ENCODE measurements around the gene NBAS. TPM values are rescaled to one million over a fixed set of nuclear protein-coding genes. Genes with fewer than 3 reads are reported as not detected.

Gene NBAS
- total RNA-seq, 1 experiment from 2014 or later: 32.5 TPM

DNA sequence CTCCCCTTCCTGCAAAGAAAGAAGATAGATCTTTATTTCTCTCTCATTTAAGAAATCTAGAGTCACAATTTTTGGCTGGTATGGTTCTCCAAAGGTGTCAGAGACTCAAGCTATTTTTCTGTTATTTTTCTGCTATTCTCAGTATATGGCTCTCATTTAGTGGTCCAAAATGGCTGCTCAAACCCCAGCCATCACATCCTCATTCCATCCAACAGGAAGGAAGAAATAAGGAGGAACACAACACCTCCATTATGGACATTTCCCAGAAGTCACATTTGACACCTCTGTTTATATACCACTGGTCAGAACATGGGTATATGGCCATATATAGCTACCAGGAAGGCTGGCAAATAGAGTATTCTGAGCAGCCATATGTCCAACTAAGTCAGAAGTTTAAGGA lies 23.2 kb upstream of the NBAS start:
- Mint-ChIP-seq H3K9me3 (no peaks in the 10 kb centered on the region), H3K4me1 (peaks cover 0 to 3% of the 10 kb centered on the region in 2 experiments; a peak in 2 of 4 replicates), H3K27me3 (ENCODE audit: low read depth) (no peaks in the 10 kb centered on the region), H3K4me3 (no peak overlapping the region), H3K27ac (no peak overlapping the region), H3K36me3 (ENCODE audit: insufficient read depth in 1 of 3, low read depth in 3 of 3) (no peaks in the 10 kb centered on the region)
- Histone ChIP-seq H2BK5ac (ENCODE audit: insufficient read length, low read length) (no peak overlapping the region), H3K79me2 (ENCODE audit: insufficient read depth, low read length) (no peaks in the 10 kb centered on the region), H3K9me3 (ENCODE audit: control insufficient read depth, low read depth, low read length) (no peaks in the 10 kb centered on the region), H2BK12ac (ENCODE audit: insufficient read length, low read depth, low read length) (no peak overlapping the region), H3T11ph (ENCODE audit: low read length) (no peak overlapping the region), H2AK5ac (ENCODE audit: insufficient read length, low read length) (no peak overlapping the region), H3K4me1 (ENCODE audit: insufficient read depth, low read length) (no peaks in the 10 kb centered on the region), H3K14ac (ENCODE audit: insufficient read depth, low read length) (no peak overlapping the region), H3K56ac (ENCODE audit: insufficient read length, low read depth, low read length) (no peak overlapping the region), H3K4ac (ENCODE audit: low read depth, low read length) (no peak overlapping the region), H3K27me3 (ENCODE audit: insufficient read depth, low read length) (no peaks in the 10 kb centered on the region), H4K91ac (ENCODE audit: insufficient read length, low read depth, low read length) (no peak overlapping the region), H3K23me2 (ENCODE audit: insufficient read length, low read depth, low read length, poor library complexity, severe bottlenecking) (no peaks in the 10 kb centered on the region), H2BK120ac (ENCODE audit: low read depth, low read length, poor library complexity, severe bottlenecking) (no peak overlapping the region), H3K79me1 (ENCODE audit: insufficient read depth, low read depth, low read length, poor library complexity, severe bottlenecking) (no peaks in the 10 kb centered on the region), H4K5ac (ENCODE audit: insufficient read length, low read depth, low read length) (no peak overlapping the region), H3K23ac (ENCODE audit: insufficient read length, low read depth, low read length) (no peak overlapping the region), H3K4me2 (ENCODE audit: insufficient read depth, insufficient read length, low read length) (no peak overlapping the region), H4K20me1 (ENCODE audit: control insufficient read depth, insufficient read depth, insufficient read length) (no peaks in the 10 kb centered on the region), H3K27ac (ENCODE audit: insufficient read length, low read depth, low read length) (no peak overlapping the region), H2AFZ (ENCODE audit: low read length) (no peak overlapping the region), H3K18ac (ENCODE audit: insufficient read length, low read depth, low read length) (no peak overlapping the region), H3K9ac (ENCODE audit: extremely low read depth, insufficient read length, low read length) (no peak overlapping the region), H4K8ac (replicated peaks; ENCODE audit: insufficient read length, low read depth, low read length) (no peak overlapping the region), H2BK20ac (ENCODE audit: low read depth, low read length, poor library complexity, severe bottlenecking) (no peak overlapping the region), H2BK15ac (ENCODE audit: low read depth, low read length) (no peak overlapping the region)
- TF ChIP-seq, protein P1, sequence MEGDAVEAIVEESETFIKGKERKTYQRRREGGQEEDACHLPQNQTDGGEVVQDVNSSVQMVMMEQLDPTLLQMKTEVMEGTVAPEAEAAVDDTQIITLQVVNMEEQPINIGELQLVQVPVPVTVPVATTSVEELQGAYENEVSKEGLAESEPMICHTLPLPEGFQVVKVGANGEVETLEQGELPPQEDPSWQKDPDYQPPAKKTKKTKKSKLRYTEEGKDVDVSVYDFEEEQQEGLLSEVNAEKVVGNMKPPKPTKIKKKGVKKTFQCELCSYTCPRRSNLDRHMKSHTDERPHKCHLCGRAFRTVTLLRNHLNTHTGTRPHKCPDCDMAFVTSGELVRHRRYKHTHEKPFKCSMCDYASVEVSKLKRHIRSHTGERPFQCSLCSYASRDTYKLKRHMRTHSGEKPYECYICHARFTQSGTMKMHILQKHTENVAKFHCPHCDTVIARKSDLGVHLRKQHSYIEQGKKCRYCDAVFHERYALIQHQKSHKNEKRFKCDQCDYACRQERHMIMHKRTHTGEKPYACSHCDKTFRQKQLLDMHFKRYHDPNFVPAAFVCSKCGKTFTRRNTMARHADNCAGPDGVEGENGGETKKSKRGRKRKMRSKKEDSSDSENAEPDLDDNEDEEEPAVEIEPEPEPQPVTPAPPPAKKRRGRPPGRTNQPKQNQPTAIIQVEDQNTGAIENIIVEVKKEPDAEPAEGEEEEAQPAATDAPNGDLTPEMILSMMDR (conservative IDR thresholded peaks at IDR 0.05): no peak
- DNase-seq: no peak
